Cortex of kidney (tissue), 1 donor: ENCODE measurements around the gene GARIN5B.
"Not testable (repeated sequence)": the region's sequence is repeated elsewhere in the genome, so short reads cannot be mapped to it uniquely, and the experiment has no call there.

Source experiments
- DNase-seq: peaks from one replicate; lab custom pipeline; 2025; lab: John Stamatoyannopoulos, UW

Gene GARIN5B

DNA sequence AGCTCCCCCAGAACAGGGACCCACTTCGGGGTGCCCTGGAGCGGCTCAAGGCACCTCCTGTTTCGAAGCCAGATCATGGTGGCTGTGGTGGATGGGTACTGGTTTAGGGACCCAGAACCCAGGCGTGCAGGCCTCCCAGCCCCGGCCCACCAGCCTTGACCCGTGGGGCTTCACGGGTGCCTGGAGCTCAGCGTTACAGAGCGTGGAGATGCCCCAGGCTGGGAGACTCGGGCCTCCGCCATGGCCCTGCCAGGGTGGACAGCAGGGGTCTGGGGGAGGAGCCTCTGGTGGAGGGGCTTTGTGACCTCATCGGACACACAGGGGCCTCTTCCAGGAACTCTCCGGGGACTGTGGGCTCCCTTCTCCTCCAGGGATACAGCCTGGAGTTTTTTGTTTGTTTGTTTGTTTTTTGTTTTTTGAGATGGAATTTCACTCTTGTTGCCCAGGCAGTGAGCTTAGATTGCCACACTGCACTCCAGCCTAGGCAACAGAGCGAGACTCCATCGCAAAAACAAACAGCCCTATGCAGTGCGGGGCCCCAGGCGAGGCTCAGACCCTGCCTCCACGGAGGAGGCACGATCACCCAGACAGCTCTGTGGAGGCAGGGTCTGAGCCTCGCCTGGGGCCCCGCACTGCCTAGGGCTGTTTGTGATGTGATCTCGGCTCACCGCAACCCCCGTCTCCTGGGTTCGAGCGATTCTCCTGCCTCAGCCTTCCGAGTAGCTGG, at the start of gene GARIN5B:
Gene GARIN5B, minus strand, starts transcription at position 271 of the 727 bp plus-strand sequence. Its CDS starts 194 bp downstream, at position 77.
- DNase-seq = no peak

DNA sequence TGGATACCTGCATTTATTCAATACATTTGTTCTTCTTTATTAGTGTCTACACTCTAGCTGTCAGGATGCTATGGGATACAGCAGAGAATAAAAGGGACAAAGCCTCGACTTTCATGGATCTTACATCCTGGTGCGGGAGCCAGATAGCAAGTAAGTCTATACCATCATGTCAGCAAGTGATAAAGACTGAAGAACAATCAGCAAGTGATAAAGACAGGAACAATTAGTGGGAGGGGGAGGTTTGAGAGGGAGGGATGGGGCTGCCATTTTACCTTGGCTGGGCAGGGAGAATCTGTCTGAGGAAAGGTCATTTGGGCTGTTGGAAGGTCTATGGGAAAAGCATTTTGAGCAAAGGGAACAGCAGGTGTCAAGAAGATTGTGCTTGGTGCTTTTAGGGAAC, 47.1 kb upstream of the GARIN5B start:
- DNase-seq = no peak

DNA sequence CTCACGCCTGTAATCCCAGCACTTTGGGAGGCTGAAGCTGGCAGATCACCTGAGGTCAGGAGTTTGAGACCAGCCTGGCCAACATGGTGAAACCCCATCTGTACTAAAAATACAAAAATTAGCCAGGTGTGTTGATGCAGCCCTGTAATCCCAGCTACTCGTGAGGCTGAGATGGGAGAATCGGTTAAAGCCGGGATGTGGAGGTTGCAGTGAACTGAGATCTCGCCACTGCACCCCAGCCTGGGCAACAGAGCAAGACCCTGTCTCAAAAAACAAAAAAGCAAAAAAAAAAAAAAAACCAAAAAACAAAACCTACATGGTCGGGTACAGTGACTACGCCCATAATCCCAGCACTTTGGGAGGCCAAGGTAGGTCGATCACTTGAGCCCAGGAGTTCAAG, 46.1 kb upstream of the GARIN5B start:
- not testable (repeated sequence) for DNase-seq

DNA sequence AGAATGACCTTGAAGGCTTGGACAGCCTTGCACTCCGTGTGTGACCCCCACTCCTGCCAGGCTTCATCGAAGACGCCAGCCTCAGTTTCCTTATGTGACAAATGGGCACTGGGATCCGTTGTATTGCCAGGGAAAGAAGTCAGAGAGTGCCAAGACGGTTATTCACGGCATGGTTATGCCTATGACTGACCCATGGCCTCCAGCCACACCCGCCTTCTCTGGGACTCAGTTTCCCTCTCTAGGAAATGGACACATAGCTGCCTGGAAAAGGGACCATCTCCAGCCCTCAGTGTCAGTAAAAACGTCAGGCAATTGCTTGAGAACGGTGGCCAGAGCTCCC, 45.4 kb upstream of the GARIN5B start:
- no peak for DNase-seq

DNA sequence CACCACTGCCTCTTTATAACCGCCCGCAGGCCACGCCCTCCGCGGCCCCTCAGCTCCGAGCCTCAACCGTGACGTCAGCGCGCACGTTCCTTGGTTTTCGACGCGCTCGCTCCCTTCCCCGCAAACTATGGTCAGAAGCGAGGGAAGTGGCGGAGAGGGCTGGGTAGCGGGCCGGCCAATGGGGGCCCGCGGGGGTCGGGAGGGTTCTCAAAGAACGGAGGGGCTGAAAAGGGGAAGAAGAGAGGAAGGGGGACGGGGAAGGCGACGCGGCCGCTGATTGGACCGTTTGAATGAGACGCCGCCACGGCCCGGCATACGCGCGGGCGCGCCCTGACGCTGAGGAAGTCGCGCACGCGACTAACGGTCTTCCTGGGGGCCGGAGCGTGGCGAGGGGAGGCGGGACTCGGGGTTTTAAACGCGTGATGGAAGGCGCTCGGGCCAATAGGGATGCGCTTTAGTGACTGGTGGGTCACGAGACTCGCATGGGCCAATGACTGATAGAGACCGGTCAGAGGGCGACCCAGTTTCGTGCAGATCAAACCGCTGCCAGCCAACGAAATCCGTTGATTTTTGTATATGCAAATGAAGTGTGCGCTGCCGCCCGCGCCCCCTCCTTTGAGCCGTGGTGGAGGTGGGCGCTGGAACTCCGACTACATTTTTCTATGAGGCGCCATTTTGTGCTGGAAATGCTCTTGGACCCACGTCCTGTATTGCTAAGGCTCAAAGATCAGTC, 44.9 kb upstream of the GARIN5B start:
- DNase-seq = peak; percentile 78

DNA sequence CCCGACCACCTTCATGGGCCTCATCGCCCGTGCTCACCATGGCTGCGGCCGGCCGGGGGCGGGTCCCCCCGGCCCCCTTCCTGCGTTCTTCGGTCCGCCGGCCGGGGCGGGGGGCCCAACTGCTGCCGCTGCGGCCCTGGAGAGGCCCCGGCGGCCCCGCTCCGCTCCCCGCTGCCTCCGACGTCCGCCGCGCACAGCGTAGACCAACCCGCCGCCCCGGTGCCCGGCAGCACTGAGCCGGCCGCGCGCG, 44.4 kb upstream of the GARIN5B start, which contains the start of gene UBE2S:
Gene UBE2S, minus strand, starts transcription at position 239 of the 250 bp plus-strand sequence. Its CDS starts 199 bp downstream, at position 40.
- not testable (repeated sequence) for DNase-seq

DNA sequence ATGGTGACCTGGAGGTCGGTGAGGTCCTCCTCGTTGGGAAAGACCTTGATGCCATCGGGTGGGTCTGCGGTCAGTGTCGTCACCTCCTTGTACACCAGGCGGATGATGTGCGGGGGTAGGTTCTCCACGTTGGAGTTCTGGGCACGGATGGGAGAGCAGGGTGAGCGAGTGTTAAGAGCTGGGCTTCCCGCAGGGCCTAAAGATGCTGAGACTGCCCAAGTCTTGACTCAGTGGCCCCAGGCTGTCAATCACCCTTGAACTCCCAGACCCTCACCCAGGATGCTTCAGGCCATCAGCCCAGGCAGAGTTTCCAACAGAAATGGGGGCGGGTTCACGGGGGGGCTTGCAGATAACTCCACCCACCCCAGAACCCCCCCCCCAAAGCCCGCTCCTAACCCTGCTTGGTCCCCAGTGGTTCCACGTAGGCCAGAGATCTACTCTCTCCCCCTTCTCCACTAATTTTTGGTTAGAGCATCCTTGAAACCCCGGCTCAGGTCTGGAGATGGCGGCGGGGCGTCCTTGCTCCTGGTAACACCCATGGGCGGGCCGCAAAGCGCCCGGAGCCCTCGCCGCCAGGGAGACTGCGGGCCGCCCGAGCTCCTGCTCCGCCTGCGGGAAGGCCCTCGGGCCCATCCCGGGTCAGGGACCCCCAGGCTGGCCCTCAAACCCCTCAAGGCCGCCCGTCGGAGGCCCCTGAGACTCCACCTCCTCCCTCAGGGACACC, 43.9 kb upstream of the GARIN5B start:
- DNase-seq = no peak

DNA sequence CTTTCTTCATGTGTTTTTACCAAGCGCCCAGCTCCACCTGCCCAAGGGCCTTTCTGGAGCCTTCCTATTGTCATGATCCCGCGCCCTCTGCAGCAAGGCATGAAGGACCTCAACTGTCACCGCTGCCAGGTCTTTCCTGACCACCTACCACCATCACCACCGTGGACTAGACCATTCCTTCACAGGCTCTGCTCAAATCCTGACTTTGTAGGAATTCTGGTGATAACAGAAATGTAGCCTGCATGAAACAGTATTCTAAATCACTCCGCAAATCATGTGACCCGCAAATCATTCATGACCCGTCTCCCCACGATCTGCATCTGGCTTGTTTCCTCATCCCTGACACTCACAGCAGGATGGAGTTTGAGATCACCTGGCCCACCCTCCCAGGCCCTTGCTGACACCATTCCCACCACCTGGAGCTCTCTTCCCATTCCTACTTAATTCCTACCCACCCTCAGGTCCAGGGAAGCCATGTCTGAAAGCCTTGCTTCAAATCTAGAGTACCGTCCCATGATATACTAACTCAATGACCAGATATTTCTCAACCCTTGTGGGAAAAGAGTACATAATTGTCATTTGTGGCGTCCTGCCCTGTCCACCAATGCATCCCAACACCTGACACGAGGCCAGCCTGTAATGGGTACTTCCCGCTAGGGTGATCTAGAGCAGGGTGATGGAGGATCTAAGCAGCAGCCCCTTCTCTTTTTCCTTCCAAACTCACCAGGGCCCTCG, 43.2 kb upstream of the GARIN5B start:
- DNase-seq = no peak

DNA sequence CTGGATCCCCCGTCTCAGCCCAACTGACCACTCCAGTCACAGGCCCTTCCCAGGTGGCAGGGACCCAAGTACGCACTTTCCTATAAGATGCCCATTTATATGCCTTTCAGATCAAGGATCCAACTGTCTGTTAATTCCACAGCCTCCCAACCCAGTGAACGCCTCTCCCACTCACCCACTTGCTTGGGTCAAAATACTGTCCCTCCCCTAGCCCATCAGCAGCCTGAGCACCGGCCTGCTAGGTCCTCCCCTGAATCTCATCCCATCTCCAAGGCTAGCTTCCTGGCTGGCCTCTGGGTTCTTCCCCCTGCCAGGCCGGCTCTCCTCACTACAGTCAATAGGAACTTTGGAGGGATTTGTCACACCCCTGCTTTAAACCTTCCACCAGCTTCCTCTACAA, 42.6 kb upstream of the GARIN5B start:
- DNase-seq = no peak

DNA sequence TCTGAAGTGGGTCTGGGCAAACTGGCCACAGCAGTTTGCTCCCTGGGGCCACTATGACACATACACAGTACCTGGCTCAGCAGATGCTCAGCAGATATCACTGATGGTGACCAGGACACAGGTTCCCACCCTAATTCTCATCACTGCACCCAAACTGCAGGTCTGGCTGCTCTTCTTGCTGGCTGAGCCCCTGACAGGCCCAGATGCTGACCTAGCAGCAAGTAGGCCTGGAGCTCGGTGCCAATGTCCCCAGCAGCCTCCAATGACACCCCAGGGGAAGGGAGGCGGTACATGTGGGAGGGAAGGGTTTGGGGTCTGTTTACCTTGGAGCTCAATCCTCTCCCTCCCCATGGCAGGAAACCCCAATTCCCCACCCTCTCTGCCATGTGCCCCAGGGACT, 39.4 kb upstream of the GARIN5B start:
- DNase-seq = no peak

DNA sequence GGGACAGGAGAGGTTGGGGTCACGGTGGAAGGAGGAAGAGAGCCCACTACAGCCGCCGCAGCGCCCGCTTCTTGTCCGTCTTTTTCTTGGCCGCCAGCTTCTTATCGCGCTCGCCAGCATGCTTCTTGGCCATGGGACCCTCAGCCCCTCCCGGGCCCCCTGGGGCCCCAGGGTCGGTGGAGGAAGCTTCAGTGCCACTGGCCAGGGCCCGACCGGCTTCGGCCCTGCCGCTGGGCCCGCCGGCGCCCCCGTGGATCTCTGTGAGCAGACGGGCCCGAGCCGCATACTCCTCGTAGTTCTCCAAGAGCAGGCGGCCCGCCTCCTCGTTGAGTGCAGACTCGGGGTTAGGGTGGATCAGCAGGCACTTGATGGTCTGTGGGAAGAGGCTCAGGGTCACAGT, 38.3 kb upstream of the GARIN5B start:
- not testable (repeated sequence) for DNase-seq

DNA sequence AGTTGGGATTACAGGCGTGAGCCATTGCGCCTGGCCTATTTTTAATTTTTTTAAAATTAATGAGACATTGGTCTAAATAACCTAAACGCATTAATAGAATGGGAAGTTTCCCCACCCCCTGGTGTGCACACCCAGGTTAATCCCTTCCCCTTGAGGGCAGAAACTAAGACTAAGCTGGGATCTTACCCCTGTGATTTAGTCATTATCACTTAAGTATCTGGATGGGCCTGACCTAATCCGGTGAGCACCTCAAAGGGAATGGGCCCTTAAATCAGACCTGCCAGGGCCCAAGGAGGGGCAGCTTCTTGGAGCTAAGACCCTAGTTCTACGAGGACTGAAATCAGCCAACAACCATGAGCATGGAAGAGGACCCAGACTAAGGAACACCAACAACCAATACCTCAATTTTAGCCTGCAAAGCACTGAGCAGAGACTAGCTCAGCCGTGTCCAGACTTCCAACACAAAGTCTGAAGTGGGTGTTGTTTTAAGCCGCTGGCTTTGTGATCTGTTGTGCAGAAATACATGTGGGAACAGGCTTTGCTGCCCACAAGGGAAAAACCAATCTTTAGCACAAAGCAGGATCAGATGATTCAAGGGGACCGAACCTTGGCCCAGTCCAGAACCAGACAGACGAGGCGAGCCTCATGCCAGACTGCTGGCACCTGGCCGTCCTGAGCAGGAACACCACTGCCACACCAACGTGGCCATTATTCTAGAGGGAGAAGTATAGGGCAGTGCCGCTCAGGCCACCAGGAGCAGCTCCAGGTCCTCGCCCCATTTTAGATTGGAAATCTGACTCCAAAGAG, 37.4 kb upstream of the GARIN5B start:
- DNase-seq = no peak

DNA sequence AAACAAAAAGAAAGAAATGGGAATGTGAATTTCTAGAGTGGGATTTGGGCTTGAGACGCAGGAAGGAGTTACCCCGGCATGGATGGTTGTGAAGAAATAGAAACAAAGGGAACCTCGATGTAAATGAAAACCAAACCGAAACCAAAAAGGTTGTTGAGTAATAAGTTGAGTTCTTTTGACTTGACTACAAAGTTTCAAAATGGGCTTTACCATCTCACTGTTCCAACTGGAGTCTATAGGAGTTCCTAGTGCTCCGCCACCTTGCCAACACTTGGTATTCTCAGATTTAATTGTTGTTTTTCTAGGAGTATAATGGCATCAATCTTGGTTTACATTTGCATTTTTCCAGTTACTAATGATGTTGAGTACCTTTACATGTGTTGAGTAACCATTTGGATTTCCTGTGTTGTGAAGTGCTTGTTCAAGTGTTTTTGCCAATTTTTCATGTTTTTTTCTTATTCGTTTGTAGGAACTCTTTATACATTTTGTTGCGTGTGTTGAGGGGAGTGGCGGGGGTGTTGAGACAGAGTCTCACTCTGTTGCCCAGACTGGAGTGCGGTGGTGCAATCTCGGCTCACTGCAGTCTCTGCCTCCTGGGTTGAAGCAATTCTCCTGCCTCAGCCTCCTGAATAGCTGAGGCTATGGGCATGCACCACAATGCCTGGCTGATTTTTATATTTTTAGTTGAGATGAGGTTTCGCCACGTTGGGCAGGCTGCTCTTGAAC, 35.3 kb upstream of the GARIN5B start:
- DNase-seq = no peak

DNA sequence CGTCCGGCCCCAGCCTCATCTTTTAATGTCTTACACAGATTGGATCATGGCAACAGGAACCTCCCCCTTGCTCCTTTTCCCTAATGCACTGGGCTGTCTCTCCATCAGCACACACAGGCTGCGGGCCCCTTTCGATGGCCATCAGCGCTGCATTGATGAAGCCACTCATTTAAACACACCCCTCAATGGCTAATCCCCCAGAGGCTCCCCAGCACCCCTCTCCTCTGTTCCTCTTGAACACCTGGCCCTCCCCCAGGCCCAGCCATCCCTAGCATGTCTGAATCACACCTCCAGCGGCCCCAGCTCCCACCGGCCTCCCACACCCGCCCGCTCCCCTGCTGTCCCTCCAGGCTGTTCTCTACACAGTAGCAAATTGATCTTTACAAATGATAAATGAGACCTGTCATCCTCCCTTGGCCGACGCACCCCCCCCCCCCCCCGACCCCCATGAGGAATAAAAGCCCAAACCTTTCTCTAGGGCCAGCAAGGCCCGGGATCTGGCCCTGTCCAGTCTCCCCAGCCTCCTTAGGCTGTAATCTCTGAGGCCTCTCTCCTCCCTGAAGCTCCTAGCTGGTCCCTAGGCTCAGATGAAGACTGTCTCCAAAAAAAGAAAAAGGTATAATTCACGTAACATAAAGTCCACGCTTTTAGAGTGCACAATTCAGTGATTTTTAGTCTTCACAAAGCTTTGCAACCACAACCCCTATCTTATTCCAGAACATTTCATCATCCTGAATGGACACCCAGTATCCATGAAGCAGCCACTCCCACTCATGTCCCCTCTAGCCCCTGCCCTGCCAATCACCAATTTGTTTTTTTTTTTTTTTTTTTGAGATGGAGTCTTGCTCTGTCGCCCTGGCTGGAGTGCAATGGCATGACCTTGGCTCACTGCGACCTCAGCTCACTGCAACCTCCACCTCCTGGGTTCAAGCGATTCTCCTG, 30.0 kb upstream of the GARIN5B start:
- no peak for DNase-seq

DNA sequence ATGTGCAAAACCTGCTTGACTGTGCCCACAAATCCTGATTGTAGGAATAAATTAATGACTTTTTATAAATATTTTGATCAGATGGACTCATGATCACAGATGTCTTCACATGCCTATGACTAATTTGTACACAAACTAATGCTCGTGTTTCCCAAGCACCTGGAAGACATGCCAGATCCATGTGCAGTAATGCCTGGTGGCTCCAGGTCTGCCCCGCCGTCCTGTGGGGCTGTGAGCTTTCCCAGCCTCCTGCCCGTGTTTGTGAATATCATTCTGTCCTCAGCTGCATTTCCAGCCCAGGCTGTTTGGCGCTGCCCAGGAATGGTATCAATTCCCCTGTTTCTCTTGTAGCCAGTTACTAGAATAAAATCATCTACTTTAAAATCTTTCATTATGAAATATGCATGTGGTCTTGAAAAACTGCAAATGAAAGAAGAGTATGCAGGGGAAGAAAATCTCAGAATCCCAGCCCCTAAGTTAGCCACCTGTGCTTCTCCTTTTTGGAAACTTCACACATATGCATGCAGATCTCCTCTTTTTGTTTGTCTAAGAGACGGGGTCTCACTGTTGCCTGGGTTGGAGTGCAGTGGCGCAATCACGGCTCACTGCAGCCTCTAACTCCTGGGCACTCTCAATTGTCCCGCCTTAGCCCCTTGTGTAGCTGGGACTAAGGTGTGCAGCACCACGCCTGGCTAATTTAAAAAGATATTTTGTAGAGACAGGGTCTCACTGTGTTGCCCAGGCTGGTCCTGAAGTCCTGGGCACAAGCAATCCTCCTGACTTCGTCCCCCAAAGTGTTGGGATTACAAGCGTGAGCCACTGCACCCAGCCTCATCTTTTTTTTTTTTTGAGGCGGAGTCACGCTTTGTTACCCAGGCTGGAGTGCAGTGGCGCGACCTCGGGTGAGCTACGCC, 28.9 kb upstream of the GARIN5B start:
- DNase-seq = no peak

DNA sequence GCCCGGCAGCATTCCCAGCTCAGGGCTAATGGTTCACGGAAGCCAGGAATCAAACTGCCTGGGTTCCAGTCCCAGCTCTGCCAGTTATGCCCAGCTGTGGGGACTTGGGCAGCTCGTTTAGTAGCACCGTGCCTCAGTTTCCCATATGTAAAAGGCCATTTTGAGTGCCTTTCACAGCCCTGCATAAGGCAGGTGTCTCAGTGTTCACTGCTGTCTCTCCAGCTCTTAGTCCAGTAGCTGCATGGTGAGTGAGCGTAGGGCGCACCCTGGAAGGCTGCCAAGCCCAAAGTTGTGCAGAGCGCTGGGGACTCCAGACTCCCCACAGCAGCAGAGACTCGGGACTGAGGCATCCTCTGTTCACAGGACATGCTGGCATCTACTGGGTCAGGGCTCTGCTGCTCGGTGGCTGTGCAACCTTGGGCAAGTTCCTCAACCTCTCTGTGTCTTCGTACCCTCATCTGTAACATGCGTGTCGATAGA, 28.2 kb upstream of the GARIN5B start:
- DNase-seq = no peak

DNA sequence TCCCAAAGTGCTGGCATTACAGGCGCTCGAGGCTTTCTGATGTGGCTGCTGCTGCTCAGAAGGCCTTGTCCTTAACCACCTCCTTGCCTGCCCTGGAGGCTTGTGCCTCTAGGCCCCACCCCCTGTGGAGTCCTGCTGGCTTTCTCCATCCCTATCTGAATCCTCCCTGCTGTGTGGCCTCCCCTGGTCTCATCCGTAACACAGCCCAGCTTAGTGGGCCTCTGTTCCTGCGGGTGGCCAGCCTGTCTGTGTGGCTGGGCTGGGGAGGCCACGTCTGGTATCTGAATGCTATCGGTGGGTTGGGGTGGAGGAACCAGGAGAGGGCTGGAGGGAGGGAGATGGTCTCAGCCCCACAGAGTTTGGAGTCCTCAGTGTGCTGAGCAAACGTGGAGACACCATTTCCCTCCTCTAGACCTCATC, 27.4 kb upstream of the GARIN5B start:
- DNase-seq = no peak
